ENCODE results near the gene CXCR3. TPM values are rescaled to one million over a fixed set of nuclear protein-coding genes. Genes with fewer than 3 reads are reported as not detected.
"Not testable (repeated sequence)": the region's sequence is repeated elsewhere in the genome, so short reads cannot be mapped to it uniquely, and the experiment has no call there.

The CXCR3 gene
- polyA plus RNA-seq: 1.3 TPM
- long read RNA-seq, donor 1, partial matches to known transcripts: 0 of 1 reads
- long read RNA-seq, donor 1, other reads (novel, unspliced or antisense): 0 of 1 reads
- long read RNA-seq, donor 2, partial matches to known transcripts: 0 of 2 reads
- long read RNA-seq, donor 2, other reads (novel, unspliced or antisense): 0 of 2 reads
- long read RNA-seq, donor 3, partial matches to known transcripts: 0 of 1 reads
- long read RNA-seq, donor 3, other reads (novel, unspliced or antisense): 0 of 1 reads
- long read RNA-seq, donor 4: 0 reads
- long read RNA-seq, donor 5: 0 reads
- long read RNA-seq, donor 6: 0 reads
- long read RNA-seq, donor 7: 0 reads
- long read RNA-seq, donor 8, partial matches to known transcripts: 0 of 1 reads
- long read RNA-seq, donor 8, other reads (novel, unspliced or antisense): 0 of 1 reads
- long read RNA-seq, donor 9, partial matches to known transcripts: 0 of 1 reads
- long read RNA-seq, donor 9, other reads (novel, unspliced or antisense): 0 of 1 reads
- long read RNA-seq, donor 10: 0 reads
- long read RNA-seq, donor 11, partial matches to known transcripts: 0 of 1 reads
- long read RNA-seq, donor 11, other reads (novel, unspliced or antisense): 0 of 1 reads

DNA sequence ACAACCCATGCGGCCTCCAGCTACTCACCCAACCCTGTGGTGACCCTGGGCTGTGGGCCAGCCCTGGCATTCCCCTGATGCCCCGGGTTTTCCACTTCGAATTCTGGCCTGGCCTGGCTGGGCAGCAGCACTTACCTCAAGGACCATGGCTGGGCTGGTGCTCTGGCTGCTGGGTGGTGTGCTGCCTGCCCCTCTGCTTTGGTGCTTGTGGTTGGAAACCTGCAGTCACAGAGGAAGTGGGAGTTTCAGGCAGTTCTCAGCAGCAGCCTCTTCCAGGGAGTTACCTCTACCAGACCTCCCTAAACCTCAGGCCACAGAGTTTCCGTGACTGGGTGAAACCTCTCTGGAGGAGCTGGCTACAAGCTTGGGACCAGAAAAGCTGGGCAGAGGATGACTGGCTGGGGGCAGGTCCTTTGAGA lies at the start of gene CXCR3:
CXCR3 (minus strand) TSS at position 209 of the 419 bp plus-strand sequence; CDS start at position 147, 62 bp downstream.
- Histone ChIP-seq H3K9me3 (ENCODE audit: control insufficient read depth, low read depth, low read length) (peaks cover 4% of the 10 kb centered on the region), H3K27me3 (ENCODE audit: control insufficient read depth, insufficient read depth, low read length) (no peaks in the 10 kb centered on the region), H3K36me3 (ENCODE audit: control insufficient read depth, insufficient read depth, low read length) (no peaks in the 10 kb centered on the region), H3K27ac (ENCODE audit: low read length) (peak within 1 kb of the TSS; percentile 94), H3K4me3 (ENCODE audit: low read length) (no peak within 1 kb of the TSS), H3K4me1 (ENCODE audit: control insufficient read depth, insufficient read depth, low read length) (peaks cover 42% of the 10 kb centered on the region)
- no peak for DNase-seq
- no CpG with 5 or more reads among the region's 4 CpGs for WGBS (ENCODE audit: insufficient coverage, low lambda C conversion rate)

DNA sequence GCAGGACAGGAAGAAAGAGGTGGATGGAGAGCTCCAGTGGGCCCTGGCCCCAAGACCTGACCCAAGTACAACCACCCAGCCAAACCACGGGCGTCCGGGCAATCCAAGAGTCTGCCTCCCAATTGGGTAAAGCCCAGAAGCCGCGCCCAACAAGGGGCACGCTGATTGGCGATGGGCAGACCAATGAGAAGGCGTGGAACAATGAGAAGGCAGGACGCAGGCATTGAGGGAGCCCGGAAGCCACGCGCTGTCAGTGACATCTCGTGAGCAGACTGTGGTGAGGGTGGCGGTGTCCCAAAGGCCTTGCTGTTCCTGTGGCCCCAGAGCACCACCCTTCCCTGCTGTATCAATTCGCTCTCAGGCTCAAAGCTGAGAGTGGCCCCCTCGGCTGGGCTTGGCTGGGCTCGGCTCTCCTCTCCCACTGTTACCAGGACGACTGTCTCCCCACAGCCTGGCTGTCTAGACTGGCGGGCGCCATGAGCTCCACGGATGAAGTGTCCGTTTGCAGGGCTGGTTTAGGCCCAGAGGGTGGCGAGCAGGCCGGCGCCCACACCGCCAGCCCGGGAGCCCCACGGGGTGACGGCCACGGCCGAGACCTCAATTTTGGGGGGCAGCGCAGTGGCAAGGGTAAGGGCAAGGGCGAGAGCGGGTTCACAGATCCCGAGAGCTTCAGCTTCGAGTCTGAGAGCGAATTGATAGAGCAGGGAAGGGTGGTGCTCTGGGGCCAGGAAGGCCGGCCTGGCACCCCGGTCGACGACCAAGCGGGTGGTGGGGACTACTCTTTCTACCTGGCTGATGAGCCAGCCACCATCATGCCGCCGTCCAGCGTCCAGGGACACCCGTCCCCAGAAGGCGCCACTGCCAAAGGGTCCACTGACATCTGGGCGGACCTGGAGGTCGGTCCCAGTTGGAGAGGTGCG lies 49.3 kb upstream of the CXCR3 start, which contains the start of gene LOC101059915:
LOC101059915 (plus strand) TSS at position 219 of the 920 bp plus-strand sequence.
- no peak for DNase-seq
- no CpG with 5 or more reads among the region's 50 CpGs for WGBS (ENCODE audit: insufficient coverage, low lambda C conversion rate)
- no peaks in the 10 kb centered on the region for H3K9me3 ChIP-seq (ENCODE audit: control insufficient read depth, low read depth, low read length)
- no peak within 1 kb of the TSS for H3K27ac ChIP-seq (ENCODE audit: low read length)
- no peaks in the 10 kb centered on the region for H3K4me1 ChIP-seq (ENCODE audit: control insufficient read depth, insufficient read depth, low read length)
- H3K4me3 ChIP-seq (ENCODE audit: low read length): no peak within 1 kb of the TSS
- no peaks in the 10 kb centered on the region for H3K27me3 ChIP-seq (ENCODE audit: control insufficient read depth, insufficient read depth, low read length)
- H3K36me3 ChIP-seq (ENCODE audit: control insufficient read depth, insufficient read depth, low read length): no peaks in the 10 kb centered on the region

DNA sequence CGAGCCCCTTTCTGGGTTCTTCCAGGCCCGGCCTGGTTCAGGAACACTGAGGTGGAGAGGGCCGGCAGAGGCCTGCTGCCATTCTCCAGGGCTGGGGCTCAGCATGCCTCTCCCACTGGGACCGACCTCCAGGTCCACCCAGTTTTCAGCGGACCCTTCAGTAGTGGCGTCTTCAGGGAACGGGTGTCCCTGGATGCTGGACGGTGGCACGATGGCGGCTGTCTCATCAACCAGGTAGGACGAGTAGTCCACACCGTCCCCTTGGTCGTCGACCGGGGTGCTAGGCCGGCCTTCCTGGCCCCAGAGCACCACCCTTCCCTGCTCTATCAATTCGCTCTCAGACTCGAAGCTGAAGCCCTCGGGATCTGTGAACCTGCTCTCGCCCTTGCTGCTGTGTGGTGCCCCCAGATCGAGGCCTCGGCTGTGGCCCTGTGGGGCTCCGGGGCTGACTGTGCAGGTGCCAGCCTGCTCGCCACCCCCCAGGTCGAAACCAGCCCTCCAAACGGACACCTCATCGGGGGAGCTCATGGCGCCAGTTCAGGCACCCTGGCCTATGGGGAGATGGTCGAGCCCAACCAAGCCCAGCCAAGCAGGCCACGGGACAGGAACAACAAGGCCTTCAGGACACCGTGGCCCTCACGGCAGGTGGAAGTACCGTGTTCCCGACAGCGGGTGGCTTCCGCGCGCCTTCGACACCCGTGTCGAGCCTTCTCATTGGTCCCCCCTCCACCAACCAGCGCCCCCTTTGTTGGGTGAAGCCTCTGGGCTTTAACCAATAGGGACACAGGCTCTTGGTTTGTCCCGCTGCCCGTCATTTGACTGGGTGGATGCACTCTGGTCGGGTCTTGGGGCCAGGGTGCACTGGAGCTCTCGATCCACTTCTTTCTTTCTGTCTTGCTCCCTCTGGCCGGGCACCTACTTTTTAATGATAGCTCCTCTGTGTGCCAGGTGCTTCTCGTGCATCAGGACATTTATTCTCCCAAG lies 48.2 kb upstream of the CXCR3 start:
- no peak for DNase-seq
- WGBS (ENCODE audit: insufficient coverage, low lambda C conversion rate): no CpG with 5 or more reads among the region's 48 CpGs
- no peaks in the 10 kb centered on the region for H3K9me3 ChIP-seq (ENCODE audit: control insufficient read depth, low read depth, low read length)

DNA sequence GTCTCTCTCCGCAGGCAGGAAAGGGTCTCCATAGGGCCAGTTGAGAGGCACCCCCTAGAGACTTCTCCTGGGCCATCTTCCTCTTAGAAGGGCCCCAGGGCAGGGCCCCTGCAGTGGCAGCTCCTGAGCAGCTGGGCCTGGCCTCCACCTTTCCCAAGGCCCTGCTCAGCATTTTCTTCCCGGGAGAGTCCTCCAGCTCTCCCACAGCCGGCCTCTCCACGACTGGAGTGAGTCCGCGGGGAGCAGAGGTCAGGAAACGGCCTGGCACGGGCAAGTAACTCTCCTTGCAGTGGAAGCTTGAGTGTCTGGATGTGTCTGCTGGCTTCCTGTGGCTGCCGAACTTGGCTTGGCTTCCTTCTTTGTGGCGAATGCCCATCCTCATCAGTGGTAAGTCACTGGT lies 47.4 kb upstream of the CXCR3 start:
- Histone ChIP-seq H3K27me3 (ENCODE audit: control insufficient read depth, insufficient read depth, low read length) (no peaks in the 10 kb centered on the region), H3K9me3 (ENCODE audit: control insufficient read depth, low read depth, low read length) (no peaks in the 10 kb centered on the region), H3K4me1 (ENCODE audit: control insufficient read depth, insufficient read depth, low read length) (no peaks in the 10 kb centered on the region), H3K4me3 (ENCODE audit: low read length) (no peak overlapping the region), H3K27ac (ENCODE audit: low read length) (no peak overlapping the region), H3K36me3 (ENCODE audit: control insufficient read depth, insufficient read depth, low read length) (no peaks in the 10 kb centered on the region)
- DNase-seq: no peak
- WGBS (ENCODE audit: insufficient coverage, low lambda C conversion rate): no CpG with 5 or more reads among the region's 10 CpGs

More for the DNA sequence above, 48.2 kb upstream of the CXCR3 start:
- H3K36me3 ChIP-seq (ENCODE audit: control insufficient read depth, insufficient read depth, low read length): no peaks in the 10 kb centered on the region
- H3K4me1 ChIP-seq (ENCODE audit: control insufficient read depth, insufficient read depth, low read length): no peaks in the 10 kb centered on the region
- H3K27me3 ChIP-seq (ENCODE audit: control insufficient read depth, insufficient read depth, low read length): no peaks in the 10 kb centered on the region
- no peak overlapping the region for H3K4me3 ChIP-seq (ENCODE audit: low read length)
- H3K27ac ChIP-seq (ENCODE audit: low read length): no peak overlapping the region

DNA sequence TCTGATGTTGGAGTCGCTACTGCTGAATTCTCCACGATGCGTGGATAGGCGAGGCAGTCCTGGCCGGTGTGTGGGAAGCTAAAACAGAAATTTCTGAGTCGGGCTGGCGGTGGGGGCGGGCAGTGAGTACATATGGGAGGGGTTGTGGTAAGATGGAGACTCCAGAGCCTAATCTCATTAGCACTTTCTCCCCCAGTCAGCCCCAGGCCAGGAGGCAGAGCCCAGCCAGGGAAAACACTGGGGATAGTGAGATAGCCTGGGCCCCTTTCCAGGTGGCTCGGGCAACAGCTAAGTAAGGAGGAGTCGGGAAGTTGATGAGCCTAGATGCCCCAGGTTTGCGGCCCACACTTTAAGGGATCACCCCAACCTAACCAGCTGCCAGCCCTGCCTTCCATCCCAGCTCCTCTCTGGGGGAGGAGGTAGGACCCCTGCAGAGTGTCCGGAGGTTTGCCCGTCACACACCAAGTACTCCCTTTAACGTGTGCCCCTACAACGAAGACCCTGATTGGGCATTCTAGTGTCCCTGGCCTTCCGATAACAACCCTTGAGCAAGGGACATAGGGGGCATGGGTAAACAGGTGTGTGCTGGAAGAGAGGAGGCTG lies 46.7 kb upstream of the CXCR3 start:
- WGBS (ENCODE audit: insufficient coverage, low lambda C conversion rate): no CpG with 5 or more reads among the region's 16 CpGs

DNA sequence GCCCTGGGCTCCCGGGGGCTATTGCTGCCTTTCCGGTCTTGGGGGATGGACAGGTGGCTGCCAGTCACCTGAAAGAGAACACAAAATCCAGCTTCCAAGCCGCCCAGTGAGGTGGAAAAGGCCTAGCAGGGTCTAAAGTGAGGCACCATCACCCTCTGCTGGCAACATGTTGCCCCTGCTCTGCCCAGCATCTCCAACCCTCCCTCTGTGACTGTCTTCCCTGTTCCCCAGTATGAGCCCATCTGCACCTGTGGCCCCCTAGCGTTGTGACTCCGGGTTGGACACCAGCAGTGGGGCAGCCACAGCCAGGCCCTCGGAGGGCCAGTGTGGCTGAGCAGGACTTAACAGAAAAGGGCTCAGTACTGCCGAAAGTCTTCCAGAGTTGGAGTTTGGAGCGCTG lies 45.9 kb upstream of the CXCR3 start:
- not testable (repeated sequence) for H3K27ac ChIP-seq (ENCODE audit: low read length); H3K4me1 ChIP-seq (ENCODE audit: control insufficient read depth, insufficient read depth, low read length); DNase-seq; H3K9me3 ChIP-seq (ENCODE audit: control insufficient read depth, low read depth, low read length); H3K27me3 ChIP-seq (ENCODE audit: control insufficient read depth, insufficient read depth, low read length); H3K4me3 ChIP-seq (ENCODE audit: low read length); H3K36me3 ChIP-seq (ENCODE audit: control insufficient read depth, insufficient read depth, low read length)
- no CpG with 5 or more reads among the region's 8 CpGs for WGBS (ENCODE audit: insufficient coverage, low lambda C conversion rate)

More for the DNA sequence above, 46.7 kb upstream of the CXCR3 start:
- H3K36me3 ChIP-seq (ENCODE audit: control insufficient read depth, insufficient read depth, low read length): no peaks in the 10 kb centered on the region
- no peaks in the 10 kb centered on the region for H3K4me1 ChIP-seq (ENCODE audit: control insufficient read depth, insufficient read depth, low read length)
- no peak overlapping the region for H3K27ac ChIP-seq (ENCODE audit: low read length)
- H3K4me3 ChIP-seq (ENCODE audit: low read length): no peak overlapping the region
- H3K27me3 ChIP-seq (ENCODE audit: control insufficient read depth, insufficient read depth, low read length): no peaks in the 10 kb centered on the region
- no peak for DNase-seq
- no peaks in the 10 kb centered on the region for H3K9me3 ChIP-seq (ENCODE audit: control insufficient read depth, low read depth, low read length)

DNA sequence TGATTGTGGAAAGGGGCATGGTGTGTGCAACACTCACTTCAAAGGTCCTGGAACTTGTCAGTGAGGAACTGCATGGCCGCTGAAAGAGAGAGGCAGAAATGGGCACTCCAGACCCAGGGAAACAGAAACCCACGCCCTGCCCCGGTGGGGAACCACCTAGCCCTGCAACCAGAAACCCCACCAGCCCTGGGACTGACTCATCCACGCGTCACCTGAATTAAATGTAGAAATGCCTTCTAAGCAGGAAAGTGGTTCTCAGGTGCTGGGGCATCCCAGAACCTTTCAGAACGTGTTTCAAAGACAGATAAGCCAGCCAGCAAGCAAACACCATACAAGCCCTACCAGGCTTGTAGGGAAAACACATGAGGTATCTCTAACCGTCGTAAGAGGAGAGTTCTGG lies 44.9 kb upstream of the CXCR3 start:
- not testable (repeated sequence) for H3K9me3 ChIP-seq (ENCODE audit: control insufficient read depth, low read depth, low read length); DNase-seq; H3K27me3 ChIP-seq (ENCODE audit: control insufficient read depth, insufficient read depth, low read length); H3K4me3 ChIP-seq (ENCODE audit: low read length); H3K27ac ChIP-seq (ENCODE audit: low read length); H3K36me3 ChIP-seq (ENCODE audit: control insufficient read depth, insufficient read depth, low read length); H3K4me1 ChIP-seq (ENCODE audit: control insufficient read depth, insufficient read depth, low read length)
- WGBS (ENCODE audit: insufficient coverage, low lambda C conversion rate): no CpG with 5 or more reads among the region's 8 CpGs

DNA sequence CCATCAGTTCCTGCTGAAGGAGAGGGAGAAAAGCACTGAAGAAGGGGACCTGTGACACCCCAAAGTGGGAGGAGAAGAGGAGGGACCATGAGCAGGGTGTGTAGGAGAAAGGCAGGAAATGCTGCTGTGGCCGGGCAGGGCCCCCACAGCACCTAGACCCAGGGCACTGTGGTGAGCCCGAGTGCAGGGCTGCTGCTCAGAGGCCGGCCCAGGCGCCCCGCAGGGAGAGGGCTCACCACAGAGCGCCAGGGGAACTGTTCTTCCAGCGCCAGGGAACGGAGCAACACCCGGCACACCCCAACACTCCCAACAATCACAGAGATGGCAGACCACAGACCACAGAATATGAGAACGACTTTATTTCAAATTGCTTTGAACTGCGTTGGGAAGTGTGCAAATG lies 44.3 kb upstream of the CXCR3 start:
- not testable (repeated sequence) for H3K27ac ChIP-seq (ENCODE audit: low read length); H3K4me3 ChIP-seq (ENCODE audit: low read length); H3K4me1 ChIP-seq (ENCODE audit: control insufficient read depth, insufficient read depth, low read length); H3K36me3 ChIP-seq (ENCODE audit: control insufficient read depth, insufficient read depth, low read length); H3K9me3 ChIP-seq (ENCODE audit: control insufficient read depth, low read depth, low read length); H3K27me3 ChIP-seq (ENCODE audit: control insufficient read depth, insufficient read depth, low read length); DNase-seq
- WGBS (ENCODE audit: insufficient coverage, low lambda C conversion rate): no CpG with 5 or more reads among the region's 11 CpGs

DNA sequence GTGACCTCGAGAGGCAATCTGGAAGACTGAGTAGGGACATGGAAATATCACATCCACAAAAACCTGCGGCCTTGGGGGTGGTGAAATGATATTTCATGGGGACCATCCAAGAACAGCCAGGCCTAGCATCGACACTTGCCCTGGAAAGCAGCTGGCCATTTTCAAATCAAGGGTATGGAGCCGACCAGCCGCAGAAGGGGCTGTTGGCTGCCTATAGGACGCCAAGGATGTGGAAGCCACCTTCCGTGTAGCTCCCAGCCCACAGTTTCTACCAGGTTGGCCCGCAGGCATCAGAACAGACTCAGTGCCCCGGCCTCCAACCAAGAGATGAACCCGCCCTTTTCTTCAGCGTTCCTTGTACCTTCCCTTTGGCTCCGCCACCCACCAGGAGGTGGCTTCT lies 43.6 kb upstream of the CXCR3 start:
- H3K27ac ChIP-seq (ENCODE audit: low read length): no peak overlapping the region
- DNase-seq: no peak
- H3K27me3 ChIP-seq (ENCODE audit: control insufficient read depth, insufficient read depth, low read length): no peaks in the 10 kb centered on the region
- no peak overlapping the region for H3K4me3 ChIP-seq (ENCODE audit: low read length)
- H3K4me1 ChIP-seq (ENCODE audit: control insufficient read depth, insufficient read depth, low read length): no peaks in the 10 kb centered on the region
- no peaks in the 10 kb centered on the region for H3K36me3 ChIP-seq (ENCODE audit: control insufficient read depth, insufficient read depth, low read length)
- H3K9me3 ChIP-seq (ENCODE audit: control insufficient read depth, low read depth, low read length): no peaks in the 10 kb centered on the region
- WGBS (ENCODE audit: insufficient coverage, low lambda C conversion rate): no CpG with 5 or more reads among the region's 12 CpGs

Measured in large intestine (tissue), 12 donors.